GM19025 (cell line): ENCODE measurements around the gene H6PD.

Experiments
- ATAC-seq: cut with Tn5 transposase; IDR thresholded peaks from one replicate; pipeline ENCODE4 v1.9.1; 2021; ENCODE audit warnings: mild to moderate bottlenecking, low read depth, moderate library complexity; ENCODE audit not compliant: unreplicated experiment

The H6PD gene

DNA sequence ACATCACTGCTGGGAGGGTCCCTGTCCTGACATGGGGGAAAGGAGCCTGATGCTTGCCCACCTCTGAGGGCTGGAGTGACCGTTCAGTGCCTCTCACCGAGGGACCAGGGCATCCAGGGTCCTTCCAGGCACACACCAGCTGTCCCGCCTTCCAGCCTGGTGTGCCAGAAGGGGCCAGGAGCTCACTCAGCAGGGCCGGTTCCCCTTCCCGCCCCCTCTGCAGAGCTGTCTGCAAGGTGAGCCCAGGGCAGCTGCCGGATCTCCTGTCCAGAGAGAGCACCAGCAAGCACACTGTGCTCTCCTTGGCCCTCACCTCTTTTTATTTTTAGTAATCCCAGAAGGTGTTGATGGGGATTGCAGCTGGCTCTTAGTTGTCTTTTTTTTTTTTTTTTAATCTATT, 16.9 kb downstream of the H6PD start:
- no peak for ATAC-seq

DNA sequence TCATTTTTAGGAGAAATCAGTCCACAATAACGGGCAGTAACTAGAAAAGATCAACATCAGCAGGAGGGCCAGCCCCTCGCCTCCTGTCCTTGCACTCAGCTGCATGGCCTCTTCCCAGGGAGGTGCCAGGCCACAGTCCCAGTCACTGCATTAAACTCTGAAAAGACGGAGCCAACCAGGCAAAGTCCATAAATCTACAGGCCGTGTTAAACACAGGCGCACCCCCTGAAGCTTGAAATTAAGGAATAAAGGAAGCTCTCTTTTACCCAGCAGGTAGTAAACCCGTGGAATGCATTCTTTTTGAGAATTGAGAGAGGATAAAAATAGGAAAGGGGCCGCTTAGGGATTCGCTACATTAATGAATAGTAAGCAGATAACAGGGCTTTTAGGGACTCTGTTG, 18.4 kb downstream of the H6PD start:
- ATAC-seq, result no peak

GRCh38 chr1:9253453-9254105, 19.0 kb downstream of the H6PD start:
- no peak for ATAC-seq

DNA sequence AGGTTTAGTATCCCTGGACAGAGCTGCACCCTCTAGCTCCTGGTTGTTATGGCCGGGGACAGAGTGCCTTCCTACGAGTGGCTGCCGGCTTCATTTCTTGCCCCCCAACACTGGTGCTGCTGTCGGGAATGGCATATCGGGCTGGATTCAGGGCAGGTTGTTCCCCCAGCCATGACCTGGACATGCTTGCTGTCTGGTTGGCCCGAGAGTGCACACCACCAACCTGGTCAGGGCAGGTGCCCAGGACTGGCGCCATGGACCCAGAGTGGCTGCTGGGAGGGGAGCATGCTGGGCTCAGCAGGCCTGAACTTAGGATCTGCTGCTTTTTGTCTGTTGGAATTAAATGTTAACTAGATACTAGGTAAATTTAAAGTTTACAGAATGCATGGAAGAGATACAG, 21.8 kb downstream of the H6PD start:
- ATAC-seq, result no peak

GRCh38 chr1:9257851-9258250, 23.3 kb downstream of the H6PD start:
- ATAC-seq, result no peak

- no peak for ATAC-seq
Measured at GRCh38 chr1:9258629-9259028, 24.1 kb downstream of the H6PD start.

- no peak for ATAC-seq
Measured at GRCh38 chr1:9260059-9260766, 25.6 kb downstream of the H6PD start.

DNA sequence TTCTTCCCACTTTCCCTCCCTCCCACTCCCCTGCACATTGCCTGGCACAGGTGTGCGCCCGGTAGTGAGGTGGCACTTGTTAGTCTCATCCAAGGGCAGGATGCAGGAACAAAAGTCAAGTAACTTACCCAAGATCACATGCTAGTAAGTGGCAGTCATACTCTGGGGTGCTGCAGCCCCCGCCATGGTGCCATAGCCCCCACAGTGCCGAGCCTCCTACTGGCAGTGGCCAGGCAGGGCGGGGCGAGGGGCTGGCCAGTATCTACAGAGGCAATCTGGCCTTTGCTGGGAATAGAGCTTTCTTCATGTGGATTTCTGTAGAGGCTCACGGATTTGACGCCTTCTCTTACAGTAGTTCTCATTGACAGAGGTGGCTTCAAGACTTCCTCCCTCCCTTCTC, 26.9 kb downstream of the H6PD start:
- no peak for ATAC-seq

GRCh38 chr1:9262096-9262986, 27.8 kb downstream of the H6PD start:
- no peak for ATAC-seq

GRCh38 chr1:9263276-9263855, 28.8 kb downstream of the H6PD start:
- no peak for ATAC-seq

GRCh38 chr1:9263984-9264872, 29.7 kb downstream of the H6PD start:
- ATAC-seq, result no peak

DNA sequence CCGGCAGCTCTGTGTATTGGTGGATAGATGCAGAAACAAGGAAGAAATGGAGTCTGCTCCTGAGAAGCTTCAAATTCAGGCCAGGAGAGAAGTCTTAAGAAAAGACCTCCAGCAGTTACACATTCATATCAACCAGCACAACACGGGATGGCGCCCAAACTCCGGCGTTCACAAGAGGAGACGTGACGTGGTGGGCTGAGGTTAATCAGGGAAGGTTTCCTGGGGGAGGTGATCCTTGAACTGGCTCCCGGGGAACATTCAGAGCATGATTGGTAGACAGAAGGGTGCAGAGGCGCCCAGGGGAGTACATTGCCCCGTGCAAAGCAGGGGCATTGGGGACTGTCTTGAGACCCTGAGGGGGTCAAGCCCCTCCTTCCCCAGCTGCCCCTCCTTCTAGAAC, 30.5 kb downstream of the H6PD start:
- no peak for ATAC-seq

DNA sequence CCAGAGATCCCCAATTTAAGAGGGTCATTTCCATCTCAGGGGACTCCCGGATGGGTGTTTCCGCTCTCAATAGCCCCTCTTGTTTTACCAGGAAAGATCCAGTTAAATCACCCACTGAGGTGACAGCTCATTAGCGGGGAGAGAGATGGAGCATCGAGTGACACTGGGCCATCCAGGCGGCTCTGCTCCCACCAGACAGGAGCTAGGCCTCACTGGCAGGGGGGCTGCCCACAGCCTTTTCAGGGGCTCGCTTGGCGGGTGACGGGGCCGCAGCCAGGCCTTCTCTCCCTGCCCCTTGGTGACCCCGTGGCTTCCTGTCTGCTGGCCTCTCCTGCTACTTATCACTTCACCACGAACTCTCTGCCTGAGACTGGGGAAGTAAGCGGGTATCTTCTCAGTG, 31.4 kb downstream of the H6PD start:
- ATAC-seq, result no peak

GRCh38 chr1:9267352-9267686, 32.7 kb downstream of the H6PD start:
- no peak for ATAC-seq

DNA sequence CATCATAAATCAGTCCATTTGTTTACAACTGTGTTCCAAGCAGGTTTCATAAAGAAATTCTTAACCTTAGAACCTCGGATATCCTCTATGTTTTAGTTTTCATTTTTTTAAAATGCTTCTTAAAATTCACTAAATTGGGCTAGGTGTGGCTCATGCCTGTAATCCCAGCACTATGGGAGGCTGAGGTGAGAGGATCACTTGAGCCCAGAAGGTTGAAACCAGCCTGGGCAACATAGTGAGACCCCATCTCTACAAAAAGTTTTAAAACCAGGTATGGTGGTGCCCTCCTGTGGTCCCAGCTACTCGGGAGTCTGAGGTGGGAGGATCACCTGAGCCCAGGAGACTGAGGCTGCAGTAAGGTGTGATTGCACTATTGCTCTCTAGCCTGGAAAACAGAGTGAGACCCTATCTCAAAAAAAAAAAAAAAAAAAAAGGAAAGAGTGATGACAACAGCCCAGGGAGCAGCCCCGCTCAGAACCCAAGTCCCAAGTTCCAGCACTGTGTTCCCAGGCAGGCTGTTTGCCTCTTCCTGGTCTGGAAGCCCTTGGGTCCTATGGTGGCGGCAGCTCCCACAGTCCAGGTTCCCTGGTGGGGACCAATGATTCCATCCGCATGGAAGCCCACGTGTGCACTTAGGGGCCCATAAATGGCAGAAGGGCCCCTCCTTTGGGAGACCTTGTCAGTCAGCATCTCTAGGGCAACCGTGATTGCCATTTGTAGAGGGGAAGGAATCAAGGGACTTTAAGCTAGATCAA, 33.4 kb downstream of the H6PD start:
- no peak for ATAC-seq

- ATAC-seq, result no peak
Measured at GRCh38 chr1:9269078-9269501, 34.5 kb downstream of the H6PD start.

- no peak for ATAC-seq
Measured at GRCh38 chr1:9269721-9270120, 35.1 kb downstream of the H6PD start.

- no peak for ATAC-seq
Measured at GRCh38 chr1:9270290-9270883, 35.8 kb downstream of the H6PD start.

GRCh38 chr1:9271283-9271682, 36.7 kb downstream of the H6PD start:
- ATAC-seq, result no peak
